SH-SY5Y (cell line): Measurements from ENCODE around the gene PDGFA.

Source experiments
- GATA2 ChIP-seq: IDR thresholded peaks from 2 replicates; pipeline ENCODE4 v1.6.1; 2011; ENCODE audit warnings: mild to moderate bottlenecking, low read depth, low read length
- GATA3 ChIP-seq: IDR thresholded peaks from 2 replicates; pipeline ENCODE4 v1.6.1; 2011; ENCODE audit warnings: low read depth, mild to moderate bottlenecking, low read length, moderate library complexity

DNA sequence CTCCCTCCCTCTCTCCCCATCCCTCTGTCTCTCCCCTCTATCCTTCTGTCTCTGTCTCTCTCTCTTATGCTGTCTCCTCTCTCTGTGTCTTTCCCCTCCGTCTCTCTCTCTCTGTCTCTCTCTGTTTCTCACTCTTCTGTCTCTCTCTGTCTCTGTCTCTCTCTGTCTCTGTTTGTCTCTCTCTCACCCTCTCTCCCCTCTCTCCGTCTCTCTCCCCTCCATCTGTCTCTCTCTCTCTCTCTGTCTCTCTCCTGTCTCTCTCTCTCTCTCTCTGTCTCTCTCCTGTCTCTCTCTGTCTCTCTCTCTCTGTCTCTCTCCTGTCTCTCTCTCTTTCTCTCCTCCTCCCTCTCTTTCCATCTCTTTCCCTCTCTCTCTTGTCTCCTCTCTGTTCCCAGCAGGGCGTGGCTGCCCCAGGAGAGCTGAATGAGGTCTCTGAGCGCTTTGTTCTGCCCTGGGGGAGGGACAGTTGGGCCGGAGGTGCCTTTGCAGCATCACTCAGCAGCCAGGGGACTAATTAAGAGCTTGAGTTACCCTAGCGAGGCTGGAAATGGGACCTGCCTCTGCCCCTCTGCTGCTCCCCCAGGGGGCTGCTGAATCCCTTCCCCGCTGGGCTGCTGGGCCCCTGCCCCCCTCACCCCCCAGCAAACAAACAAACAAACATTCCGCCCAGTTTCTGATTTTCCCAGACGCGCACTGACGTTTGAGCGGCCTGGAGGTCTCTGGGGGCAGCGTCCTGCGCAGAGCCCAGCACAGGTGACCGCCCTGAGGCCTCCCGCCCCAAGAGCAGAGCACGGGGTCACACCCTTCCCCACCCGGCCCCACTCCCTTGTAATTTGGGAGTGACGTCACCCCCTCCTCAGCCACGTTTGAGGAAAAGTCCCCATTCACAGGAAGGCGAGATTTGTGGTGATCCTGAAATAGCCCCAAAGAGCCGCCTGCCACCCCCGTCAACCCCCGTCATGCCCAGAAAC lies 68.1 kb downstream of the PDGFA start:
- TF ChIP-seq GATA3 (no peak), GATA2 (no peak)
